ENCODE data around the gene UBR4.

- TF ChIP-seq CBX8 (IDR thresholded peaks at IDR 0.05; ENCODE audit: borderline replicate concordance, low read depth, low read length) (no peak), SP1 (IDR thresholded peaks at IDR 0.05; ENCODE audit: low read depth, low read length) (no peak), EP300 (IDR thresholded peaks at IDR 0.05; ENCODE audit: borderline replicate concordance in 1 of 2, low read depth in 2 of 2, low read length in 2 of 2) (no peak), SP4 (IDR thresholded peaks at IDR 0.05; ENCODE audit: low read length) (no peak), HDAC2 (IDR thresholded peaks at IDR 0.05; ENCODE audit: borderline replicate concordance in 1 of 2, low read depth in 2 of 2, low read length in 2 of 2) (no peak), POLR2A (IDR thresholded peaks at IDR 0.05; ENCODE audit: control extremely low read depth in 1 of 2, low read depth in 2 of 2, low read length in 2 of 2) (no peak), CTCF (IDR thresholded peaks at IDR 0.05; ENCODE audit: control extremely low read depth in 1 of 3, insufficient read depth in 1 of 3, low read depth in 1 of 3, low read length in 3 of 3) (no peak), SIN3A (conservative IDR thresholded peaks at IDR 0.05 in 1 of 2, IDR thresholded peaks at IDR 0.05 in 1 of 2; ENCODE audit: low read depth in 1 of 2, low read length in 2 of 2) (no peak), TAF1 (IDR thresholded peaks at IDR 0.05; ENCODE audit: low read depth, low read length) (no peak), ZNF274 (IDR thresholded peaks at IDR 0.05; ENCODE audit: borderline replicate concordance, extremely low read depth, low read length) (no peak), EZH2 (IDR thresholded peaks at IDR 0.05; ENCODE audit: low read depth, low read length, severe bottlenecking) (no peak), GTF2F1 (IDR thresholded peaks at IDR 0.05; ENCODE audit: borderline replicate concordance, low read depth, low read length) (no peak), YY1 (IDR thresholded peaks at IDR 0.05; ENCODE audit: low read depth, low read length) (no peak)
Measured at GRCh38 chr1:19239876-19240275, 29.8 kb upstream of the UBR4 start.
